T-helper 22 cell (primary cell): ENCODE data around the gene EVA1C.

ENCODE experiments used
- DNase-seq: peaks from one replicate; pipeline ENCODE4 v3.0.0-alpha.2; 2020; ENCODE audit warnings: low read depth

The EVA1C gene

DNA sequence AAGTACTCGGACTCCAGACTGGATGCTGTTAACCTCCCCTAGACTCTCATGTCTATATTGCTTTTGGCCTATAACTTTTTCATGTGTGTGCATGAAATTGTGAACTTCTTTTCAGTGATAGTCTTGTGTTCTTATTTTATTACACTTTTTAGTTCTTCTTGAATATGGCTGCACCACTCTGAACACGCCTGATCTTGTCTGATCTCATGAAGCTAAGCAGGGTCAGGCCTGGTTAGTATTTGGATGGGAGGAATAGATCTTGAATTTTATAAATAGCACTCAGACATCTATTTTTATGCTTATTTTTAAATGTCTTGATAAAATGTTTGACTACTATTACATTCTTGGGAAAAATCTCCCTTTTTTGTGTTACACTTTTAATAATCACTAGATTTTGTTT, 150.4 kb downstream of the EVA1C start:
- DNase-seq, result no peak
